ENCODE results near the gene FAM3C. TPM values are rescaled to one million over a fixed set of nuclear protein-coding genes. Genes with fewer than 3 reads are reported as not detected.
"Not testable (repeated sequence)": the region's sequence is repeated elsewhere in the genome, so short reads cannot be mapped to it uniquely, and the experiment has no call there.

FAM3C gene
- total RNA-seq, 5 donors from 2014 or later (not counting 1 experiment from before 2014, with no cell fraction given): 8.8 to 21.8 (median 14.9) TPM

DNA sequence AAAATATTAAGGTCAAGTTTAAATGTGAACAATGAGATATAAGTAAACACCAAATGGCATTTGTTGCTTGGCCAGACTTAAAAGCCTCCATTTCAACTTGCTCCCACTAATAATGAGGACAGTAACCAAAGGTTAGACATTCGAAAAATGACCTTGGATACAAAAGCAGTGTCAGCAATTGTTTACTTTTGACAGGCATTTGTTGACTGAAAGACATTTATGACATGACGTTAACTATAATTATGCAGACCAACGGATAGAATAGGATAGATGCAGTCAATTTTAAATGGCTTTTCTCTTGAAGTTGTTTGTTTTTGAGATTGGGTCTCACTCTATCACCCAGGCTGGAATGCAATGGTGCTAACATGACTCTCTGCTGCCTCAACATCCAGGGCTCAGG lies 73.6 kb downstream of the FAM3C start:
- ATAC-seq (replicated peaks in 1 of 4): no peak
- POLR2A ChIA-PET: no interaction called here

DNA sequence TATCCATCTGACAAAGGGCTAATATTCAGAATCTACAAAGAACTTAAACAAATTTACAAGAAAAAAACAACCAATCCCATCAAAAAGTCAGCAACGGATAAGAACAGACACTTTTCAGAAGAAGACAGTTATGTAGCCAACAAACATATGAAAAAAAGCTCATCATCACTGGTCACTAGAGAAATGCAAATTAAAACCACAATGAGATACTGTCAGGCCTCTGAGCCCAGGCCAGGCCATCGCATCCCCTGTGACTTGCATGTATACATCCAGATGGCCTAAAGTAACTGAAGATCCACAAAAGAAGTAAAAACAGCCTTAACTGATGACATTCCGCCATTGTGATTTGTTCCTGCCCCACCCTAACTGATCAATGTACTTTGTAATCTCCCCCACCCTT lies 80.9 kb downstream of the FAM3C start:
- H3K9me3 Mint-ChIP-seq; H3K27ac Mint-ChIP-seq; H3K4me1 ChIP-seq (ENCODE audit: control insufficient read depth in 1 of 2, extremely low read depth in 1 of 2, insufficient read depth in 2 of 2, low read length in 2 of 2); POLR2A ChIA-PET; ATAC-seq (replicated peaks in 1 of 4); H3K4me3 ChIP-seq (ENCODE audit: control insufficient read depth in 1 of 2, extremely low read depth in 1 of 2, low read length in 1 of 2); H3K36me3 Mint-ChIP-seq; H3K9me3 ChIP-seq; H3K27ac ChIP-seq (ENCODE audit: low read length); DNase-seq; H3K36me3 ChIP-seq (ENCODE audit: control insufficient read depth in 2 of 2, extremely low read depth in 1 of 2, insufficient read depth in 1 of 2, low read length in 1 of 2); H3K27me3 ChIP-seq (replicated peaks in 1 of 2; ENCODE audit: control insufficient read depth in 2 of 2, extremely low read depth in 1 of 2, insufficient read depth in 2 of 2, low read length in 1 of 2); H3K4me1 Mint-ChIP-seq; H3K4me3 Mint-ChIP-seq: not testable (repeated sequence)
- peaks cover 8 to 14% of the 10 kb centered on the region in 2 donors for H3K27me3 Mint-ChIP-seq
- 90% methylated on average over 1 of the region's 3 CpGs for WGBS (ENCODE audit: insufficient coverage)
- CTCF ChIA-PET: interaction anchor here in 1 of 2 donors (0.6 kb wide), 1 partner anchor 273 kb away, joined by 3 read pairs; no protein-coding TSS in a partner anchor

More for the DNA sequence above, 73.6 kb downstream of the FAM3C start:
- CTCF ChIA-PET: no interaction called here
- Mint-ChIP-seq H3K4me1 (no peaks in the 10 kb centered on the region), H3K27me3 (peaks cover 21 to 27% of the 10 kb centered on the region in 2 donors), H3K36me3 (no peaks in the 10 kb centered on the region), H3K4me3 (no peak overlapping the region), H3K27ac (no peak overlapping the region), H3K9me3 (no peaks in the 10 kb centered on the region)
- Histone ChIP-seq H3K4me1 (ENCODE audit: control insufficient read depth in 1 of 2, extremely low read depth in 1 of 2, insufficient read depth in 2 of 2, low read length in 2 of 2) (no peaks in the 10 kb centered on the region), H3K36me3 (ENCODE audit: control insufficient read depth in 2 of 2, extremely low read depth in 1 of 2, insufficient read depth in 1 of 2, low read length in 1 of 2) (no peaks in the 10 kb centered on the region), H3K27ac (ENCODE audit: low read length) (no peak overlapping the region), H3K4me3 (ENCODE audit: control insufficient read depth in 1 of 2, extremely low read depth in 1 of 2, low read length in 1 of 2) (no peak overlapping the region), H3K9me3 (no peaks in the 10 kb centered on the region), H3K27me3 (replicated peaks in 1 of 2; ENCODE audit: control insufficient read depth in 2 of 2, extremely low read depth in 1 of 2, insufficient read depth in 2 of 2, low read length in 1 of 2) (peaks cover 6 to 8% of the 10 kb centered on the region in 2 experiments)
- no peak for DNase-seq
- 100% methylated on average over 1 of the region's 3 CpGs for WGBS (ENCODE audit: insufficient coverage)

DNA sequence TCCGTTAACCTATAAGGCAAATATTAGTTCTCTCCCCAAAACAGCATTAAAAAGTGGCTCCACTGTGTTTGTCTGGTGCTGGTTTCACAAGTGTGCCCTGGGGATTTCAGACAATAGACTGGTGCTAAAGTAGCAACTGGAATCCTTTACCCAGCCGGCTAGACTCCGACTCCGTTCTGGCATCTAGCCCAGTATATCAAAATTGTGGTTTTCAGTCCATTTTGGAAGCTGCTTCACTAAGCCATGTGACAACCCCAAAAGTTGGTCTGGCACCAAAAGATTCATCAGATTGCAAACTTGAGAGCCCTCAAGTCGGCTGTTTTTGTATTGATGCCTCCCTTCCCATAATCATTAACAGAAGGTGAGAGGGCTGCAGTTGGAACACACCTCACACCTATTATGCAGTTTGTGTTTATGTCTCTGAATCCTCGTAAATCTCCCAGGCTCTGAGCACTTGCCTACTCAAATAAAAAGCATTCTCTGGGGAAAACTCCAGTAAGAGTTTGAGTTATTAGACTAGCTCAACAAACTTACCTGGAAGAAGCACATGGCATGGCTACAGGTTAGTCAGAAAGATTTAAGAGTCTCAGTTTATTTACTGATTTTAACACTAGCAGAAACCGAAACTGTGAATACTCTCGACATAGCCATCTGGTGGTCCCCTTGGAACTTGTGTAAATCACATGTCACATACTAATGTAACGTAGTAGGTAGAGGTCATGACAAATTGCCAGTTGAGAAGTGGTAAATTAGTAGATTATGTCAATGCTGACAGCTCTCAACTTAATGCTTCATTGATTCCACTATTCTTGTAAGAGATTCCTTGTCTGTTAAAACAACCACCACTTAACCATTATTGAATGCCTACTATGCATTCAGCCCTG lies 82.1 kb downstream of the FAM3C start:
- Histone ChIP-seq H3K36me3 (ENCODE audit: control insufficient read depth in 2 of 2, extremely low read depth in 1 of 2, insufficient read depth in 1 of 2, low read length in 1 of 2) (no peaks in the 10 kb centered on the region), H3K9me3 (no peaks in the 10 kb centered on the region), H3K27me3 (replicated peaks in 1 of 2; ENCODE audit: control insufficient read depth in 2 of 2, extremely low read depth in 1 of 2, insufficient read depth in 2 of 2, low read length in 1 of 2) (no peaks in the 10 kb centered on the region), H3K27ac (ENCODE audit: low read length) (no peak overlapping the region), H3K4me1 (ENCODE audit: control insufficient read depth in 1 of 2, extremely low read depth in 1 of 2, insufficient read depth in 2 of 2, low read length in 2 of 2) (no peaks in the 10 kb centered on the region), H3K4me3 (ENCODE audit: control insufficient read depth in 1 of 2, extremely low read depth in 1 of 2, low read length in 1 of 2) (no peak overlapping the region)
- no peak for ATAC-seq (replicated peaks in 1 of 4)
- Mint-ChIP-seq H3K27ac (no peak overlapping the region), H3K27me3 (peaks cover 13 to 18% of the 10 kb centered on the region in 2 donors), H3K36me3 (no peaks in the 10 kb centered on the region), H3K9me3 (no peaks in the 10 kb centered on the region), H3K4me3 (no peak overlapping the region), H3K4me1 (peaks cover 0 to 3% (median 0%) of the 10 kb centered on the region in 3 donors)
- 61% methylated on average over 4 of the region's 9 CpGs for WGBS (ENCODE audit: insufficient coverage)
- POLR2A ChIA-PET: no interaction called here
- CTCF ChIA-PET: interaction anchor here in 1 of 2 donors (0.6 kb wide), 1 partner anchor 350 kb away, joined by 3 read pairs; no protein-coding TSS in a partner anchor
- no peak for DNase-seq

DNA sequence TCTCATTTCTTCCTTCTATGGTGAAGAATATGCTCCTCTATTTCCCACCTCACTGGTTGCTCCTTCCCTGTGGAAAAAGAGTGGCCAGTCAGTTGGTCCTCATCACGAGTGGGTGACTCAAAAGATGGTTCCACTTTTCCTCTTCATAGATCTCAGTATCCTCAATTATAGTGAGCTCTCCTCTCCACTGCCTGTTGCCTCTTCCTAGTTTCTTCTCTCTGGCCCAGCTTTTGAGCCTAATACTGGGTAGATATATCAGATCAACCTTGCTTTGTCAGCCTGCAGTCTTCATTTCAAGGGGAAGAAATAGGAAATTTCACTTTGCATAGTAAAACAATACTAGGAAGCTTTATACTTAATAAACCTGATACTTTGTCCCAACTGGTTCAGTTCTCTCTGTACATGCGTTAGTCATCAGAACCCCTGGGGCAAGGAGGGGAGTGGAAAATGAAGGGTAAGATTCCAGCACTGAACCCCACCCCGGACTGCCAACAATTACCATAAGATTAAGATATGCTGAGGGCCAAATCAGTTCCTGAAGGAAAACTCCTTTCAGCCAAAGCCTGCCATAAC lies 82.8 kb downstream of the FAM3C start:
- Histone ChIP-seq H3K9me3 (no peaks in the 10 kb centered on the region), H3K36me3 (ENCODE audit: control insufficient read depth in 2 of 2, extremely low read depth in 1 of 2, insufficient read depth in 1 of 2, low read length in 1 of 2) (no peaks in the 10 kb centered on the region), H3K27ac (ENCODE audit: low read length) (no peak overlapping the region), H3K4me3 (ENCODE audit: control insufficient read depth in 1 of 2, extremely low read depth in 1 of 2, low read length in 1 of 2) (no peak overlapping the region), H3K4me1 (ENCODE audit: control insufficient read depth in 1 of 2, extremely low read depth in 1 of 2, insufficient read depth in 2 of 2, low read length in 2 of 2) (no peaks in the 10 kb centered on the region), H3K27me3 (replicated peaks in 1 of 2; ENCODE audit: control insufficient read depth in 2 of 2, extremely low read depth in 1 of 2, insufficient read depth in 2 of 2, low read length in 1 of 2) (no peaks in the 10 kb centered on the region)
- H3K4me3 Mint-ChIP-seq: no peak overlapping the region
- H3K4me1 Mint-ChIP-seq: peaks cover 0 to 3% (median 0%) of the 10 kb centered on the region in 3 donors
- WGBS (ENCODE audit: insufficient coverage): no CpG with 5 or more reads among the region's 3 CpGs
- peaks cover 18% of the 10 kb centered on the region in 2 donors for H3K27me3 Mint-ChIP-seq
- no peaks in the 10 kb centered on the region for H3K36me3 Mint-ChIP-seq
- no peak overlapping the region for H3K27ac Mint-ChIP-seq
- CTCF ChIA-PET: interaction anchor here in 1 of 2 donors (0.6 kb wide), 1 partner anchor 351 kb away, joined by 3 read pairs; no protein-coding TSS in a partner anchor
- H3K9me3 Mint-ChIP-seq: no peaks in the 10 kb centered on the region
- ATAC-seq (replicated peaks in 1 of 4): no peak
- POLR2A ChIA-PET: no interaction called here
- no peak for DNase-seq

DNA sequence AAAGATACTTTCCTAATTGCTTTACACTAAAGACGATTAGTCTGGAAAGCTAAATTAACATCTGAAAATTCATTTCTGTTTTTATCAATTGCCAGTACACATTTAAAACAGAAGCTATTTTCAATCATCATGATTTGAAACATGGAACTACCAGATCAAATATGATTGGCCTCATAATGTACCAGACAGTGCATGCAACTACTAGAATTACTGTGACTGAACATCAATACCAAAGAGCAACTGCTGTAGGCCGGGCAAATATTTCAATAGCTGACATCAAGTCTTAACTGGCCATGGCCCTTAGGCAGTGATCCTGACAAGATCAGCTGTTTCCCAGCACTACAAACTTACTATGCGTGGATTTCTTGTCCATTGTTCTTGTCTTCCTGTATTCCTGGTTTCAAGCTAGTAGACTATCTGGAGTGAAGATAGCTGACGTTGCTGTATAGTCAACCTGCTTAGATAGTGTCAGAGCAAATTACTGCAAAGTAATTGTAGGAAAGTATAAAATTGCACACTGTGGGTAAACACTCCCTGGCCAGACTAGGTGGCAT lies 89.0 kb downstream of the FAM3C start:
- no peaks in the 10 kb centered on the region for H3K4me1 ChIP-seq (ENCODE audit: control insufficient read depth in 1 of 2, extremely low read depth in 1 of 2, insufficient read depth in 2 of 2, low read length in 2 of 2)
- ChIA-PET CTCF (no interaction called here), POLR2A (no interaction called here)
- H3K4me3 ChIP-seq (ENCODE audit: control insufficient read depth in 1 of 2, extremely low read depth in 1 of 2, low read length in 1 of 2): no peak overlapping the region
- Mint-ChIP-seq H3K27me3 (peaks cover 22 to 33% of the 10 kb centered on the region in 2 donors), H3K9me3 (no peaks in the 10 kb centered on the region), H3K27ac (no peak overlapping the region), H3K4me3 (no peak overlapping the region), H3K36me3 (no peaks in the 10 kb centered on the region), H3K4me1 (no peaks in the 10 kb centered on the region)
- 42% methylated on average over 3 of the region's 4 CpGs for WGBS (ENCODE audit: insufficient coverage)
- no peak overlapping the region for H3K27ac ChIP-seq (ENCODE audit: low read length)
- DNase-seq (no peak), ATAC-seq (replicated peaks in 1 of 4) (no peak)
- H3K9me3 ChIP-seq: no peaks in the 10 kb centered on the region
- H3K36me3 ChIP-seq (ENCODE audit: control insufficient read depth in 2 of 2, extremely low read depth in 1 of 2, insufficient read depth in 1 of 2, low read length in 1 of 2): no peaks in the 10 kb centered on the region
- no peaks in the 10 kb centered on the region for H3K27me3 ChIP-seq (replicated peaks in 1 of 2; ENCODE audit: control insufficient read depth in 2 of 2, extremely low read depth in 1 of 2, insufficient read depth in 2 of 2, low read length in 1 of 2)

DNA sequence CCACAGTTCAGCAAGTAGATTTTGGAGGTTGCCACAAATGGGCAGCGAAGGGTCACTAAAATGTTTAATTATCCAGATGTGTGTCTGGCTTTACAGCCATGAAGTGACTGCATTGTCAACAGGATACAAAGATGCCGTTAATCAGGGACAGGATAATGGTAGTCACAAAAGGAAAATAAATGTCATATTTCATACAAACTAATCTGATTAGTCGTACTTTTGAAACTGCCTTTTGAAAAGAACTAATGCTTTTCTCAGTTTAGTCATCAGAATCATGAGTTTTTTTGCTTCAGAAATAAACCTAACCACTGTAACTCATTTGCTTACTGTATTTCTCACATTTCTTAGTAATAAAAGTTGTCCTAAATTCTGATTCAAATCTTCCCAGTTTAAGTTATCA lies 89.5 kb downstream of the FAM3C start:
- ChIA-PET CTCF (no interaction called here), POLR2A (no interaction called here)
- no peak overlapping the region for H3K4me3 Mint-ChIP-seq
- DNase-seq (no peak), ATAC-seq (replicated peaks in 1 of 4) (no peak)
- no peaks in the 10 kb centered on the region for H3K9me3 Mint-ChIP-seq
- H3K27ac ChIP-seq (ENCODE audit: low read length): no peak overlapping the region
- H3K27ac Mint-ChIP-seq: no peak overlapping the region
- H3K4me1 Mint-ChIP-seq: no peaks in the 10 kb centered on the region
- H3K27me3 ChIP-seq (replicated peaks in 1 of 2; ENCODE audit: control insufficient read depth in 2 of 2, extremely low read depth in 1 of 2, insufficient read depth in 2 of 2, low read length in 1 of 2): no peaks in the 10 kb centered on the region
- H3K27me3 Mint-ChIP-seq: peaks cover 24 to 33% of the 10 kb centered on the region in 2 donors
- no peak overlapping the region for H3K4me3 ChIP-seq (ENCODE audit: control insufficient read depth in 1 of 2, extremely low read depth in 1 of 2, low read length in 1 of 2)
- H3K36me3 Mint-ChIP-seq: no peaks in the 10 kb centered on the region
- no CpG with 5 or more reads among the region's 3 CpGs for WGBS (ENCODE audit: insufficient coverage)
- no peaks in the 10 kb centered on the region for H3K36me3 ChIP-seq (ENCODE audit: control insufficient read depth in 2 of 2, extremely low read depth in 1 of 2, insufficient read depth in 1 of 2, low read length in 1 of 2)
- H3K4me1 ChIP-seq (ENCODE audit: control insufficient read depth in 1 of 2, extremely low read depth in 1 of 2, insufficient read depth in 2 of 2, low read length in 2 of 2): no peaks in the 10 kb centered on the region
- H3K9me3 ChIP-seq: no peaks in the 10 kb centered on the region

Measured in T-cell (primary cell).